Uterus (tissue), 2 donors: Measurements from ENCODE around the gene GREM1.

ENCODE experiments used
- POLR2A ChIP-seq, 2 donors: fragments of 450-650 bp; IDR thresholded peaks; one replicate each; pipeline ENCODE4 v1.6.1; 2016; ENCODE audit warnings: antibody characterized with exemption in 2 of 2, mild to moderate bottlenecking in 1 of 2, moderate library complexity in 1 of 2
- TF ChIP-seq, protein P1 (sequence below), 4 experiments: fragments of 200-600 bp in 2 of 4; fragments of 450-650 bp in 2 of 4; sonication (generic) in 2 of 4; IDR thresholded peaks; one replicate each; pipeline ENCODE4 v1.5.1; 2016 to 2019; ENCODE audit warnings: antibody characterized with exemption in 4 of 4, mild to moderate bottlenecking in 2 of 4, moderate library complexity in 1 of 4

- TF ChIP-seq POLR2A (IDR thresholded peaks at IDR 0.05): no peak
- TF ChIP-seq, protein P1, sequence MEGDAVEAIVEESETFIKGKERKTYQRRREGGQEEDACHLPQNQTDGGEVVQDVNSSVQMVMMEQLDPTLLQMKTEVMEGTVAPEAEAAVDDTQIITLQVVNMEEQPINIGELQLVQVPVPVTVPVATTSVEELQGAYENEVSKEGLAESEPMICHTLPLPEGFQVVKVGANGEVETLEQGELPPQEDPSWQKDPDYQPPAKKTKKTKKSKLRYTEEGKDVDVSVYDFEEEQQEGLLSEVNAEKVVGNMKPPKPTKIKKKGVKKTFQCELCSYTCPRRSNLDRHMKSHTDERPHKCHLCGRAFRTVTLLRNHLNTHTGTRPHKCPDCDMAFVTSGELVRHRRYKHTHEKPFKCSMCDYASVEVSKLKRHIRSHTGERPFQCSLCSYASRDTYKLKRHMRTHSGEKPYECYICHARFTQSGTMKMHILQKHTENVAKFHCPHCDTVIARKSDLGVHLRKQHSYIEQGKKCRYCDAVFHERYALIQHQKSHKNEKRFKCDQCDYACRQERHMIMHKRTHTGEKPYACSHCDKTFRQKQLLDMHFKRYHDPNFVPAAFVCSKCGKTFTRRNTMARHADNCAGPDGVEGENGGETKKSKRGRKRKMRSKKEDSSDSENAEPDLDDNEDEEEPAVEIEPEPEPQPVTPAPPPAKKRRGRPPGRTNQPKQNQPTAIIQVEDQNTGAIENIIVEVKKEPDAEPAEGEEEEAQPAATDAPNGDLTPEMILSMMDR (IDR thresholded peaks at IDR 0.05): no peak
Observed at GRCh38 chr15:32694222-32694983, 23.4 kb upstream of the GREM1 start.
